Tibial nerve (tissue), 4 donors: ENCODE results near the gene EPS8. TPM values are rescaled to one million over a fixed set of nuclear protein-coding genes. Genes with fewer than 3 reads are reported as not detected.
A peak's percentile ranks its signal among the peaks of the same experiment; 100 is the strongest.

ENCODE experiments used
- DNase-seq, 2 donors: peaks; one replicate each; pipeline ENCODE4 v3.0.0-alpha.2; 2019; ENCODE audit warnings: low spot score in 2 of 2
- H3K27ac ChIP-seq, 4 donors: fragments of 200-600 bp; sonication (generic) in 3 of 4; one replicate each; pipeline ENCODE4 v1.5.1; 2017 to 2019; ENCODE audit warnings: mild to moderate bottlenecking in 1 of 4
- H3K27me3 ChIP-seq, 2 donors: fragments of 200-600 bp; sonication (generic) in 1 of 2; one replicate each; pipeline versions ENCODE4 v1.5.1 to v1.6.0; 2017 to 2019
- H3K36me3 ChIP-seq, 3 donors: fragments of 200-600 bp; sonication (generic); one replicate each; pipeline ENCODE4 v1.5.1; 2018 to 2019
- H3K4me1 ChIP-seq, 4 donors: fragments of 200-600 bp; sonication (generic) in 3 of 4; one replicate each; pipeline ENCODE4 v1.5.1; 2017 to 2019
- H3K4me3 ChIP-seq, 4 donors: fragments of 200-600 bp; sonication (generic) in 3 of 4; one replicate each; pipeline ENCODE4 v1.5.1; 2017 to 2019; ENCODE audit warnings: mild to moderate bottlenecking in 1 of 4, moderate library complexity in 1 of 4
- H3K9me3 ChIP-seq, 4 donors: fragments of 200-600 bp; sonication (generic) in 3 of 4; one replicate each; pipeline ENCODE4 v1.5.1; 2017 to 2019
- EP300 ChIP-seq, 2 donors: sonication (generic); formaldehyde crosslinking; IDR thresholded peaks; one replicate each; pipeline ENCODE4 v1.6.1; 2017; ENCODE audit warnings: antibody characterized with exemption in 2 of 2, mild to moderate bottlenecking in 1 of 2
- POLR2A ChIP-seq, 2 donors: fragments of 450-650 bp; IDR thresholded peaks; one replicate each; pipeline ENCODE4 v1.6.1; 2017; ENCODE audit warnings: antibody characterized with exemption in 2 of 2, mild to moderate bottlenecking in 2 of 2, moderate library complexity in 2 of 2
- WGBS, 2 donors: methylation state at CpG; one replicate each; pipeline ENCODE4 v1.1.5; 2018; 5-methylcytosine and 5-hydroxymethylcytosine counted together
- total RNA-seq, 4 donors: library from RNA; depleted of rRNA; stranded (reverse); fragments of >200 nt; gene quantifications; one replicate each; pipeline ENCODE4 v1.1.0, GENCODE V29; 2016
- TF ChIP-seq, protein P1 (sequence below), 5 experiments: fragments of 200-600 bp in 3 of 5; fragments of 450-650 bp in 2 of 5; sonication (generic) in 3 of 5; IDR thresholded peaks; one replicate each; pipeline ENCODE4 v1.5.1; 2016 to 2019; ENCODE audit warnings: antibody characterized with exemption in 5 of 5, mild to moderate bottlenecking in 3 of 5, moderate library complexity in 2 of 5

EPS8 gene
- total RNA-seq, 4 donors from 2014 or later: 153 to 215 (median 193) TPM

DNA sequence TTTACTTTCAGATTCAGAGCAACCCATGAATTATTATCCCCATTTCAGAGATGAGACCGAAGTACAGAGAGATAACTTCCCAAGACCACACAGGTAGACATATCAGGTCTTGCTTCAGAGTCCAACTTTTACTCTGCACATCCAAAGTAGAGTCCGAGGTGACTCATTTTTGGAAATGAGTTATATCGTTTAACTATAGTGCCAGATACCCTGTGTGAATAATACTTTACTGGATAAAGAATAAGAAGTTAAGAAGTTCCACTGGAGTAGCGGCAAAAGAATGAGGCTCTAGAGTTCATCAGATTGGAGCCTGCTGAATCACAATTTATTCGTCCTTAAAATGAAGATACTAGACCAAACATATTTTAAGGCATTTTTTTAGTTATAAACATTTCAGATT lies 124.7 kb downstream of the EPS8 start:
- 93 to 94% methylated on average over 5 of the region's 5 CpGs for WGBS, 2 donors
- TF ChIP-seq POLR2A (IDR thresholded peaks at IDR 0.05) (no peak), EP300 (IDR thresholded peaks at IDR 0.05) (no peak)
- TF ChIP-seq, protein P1, sequence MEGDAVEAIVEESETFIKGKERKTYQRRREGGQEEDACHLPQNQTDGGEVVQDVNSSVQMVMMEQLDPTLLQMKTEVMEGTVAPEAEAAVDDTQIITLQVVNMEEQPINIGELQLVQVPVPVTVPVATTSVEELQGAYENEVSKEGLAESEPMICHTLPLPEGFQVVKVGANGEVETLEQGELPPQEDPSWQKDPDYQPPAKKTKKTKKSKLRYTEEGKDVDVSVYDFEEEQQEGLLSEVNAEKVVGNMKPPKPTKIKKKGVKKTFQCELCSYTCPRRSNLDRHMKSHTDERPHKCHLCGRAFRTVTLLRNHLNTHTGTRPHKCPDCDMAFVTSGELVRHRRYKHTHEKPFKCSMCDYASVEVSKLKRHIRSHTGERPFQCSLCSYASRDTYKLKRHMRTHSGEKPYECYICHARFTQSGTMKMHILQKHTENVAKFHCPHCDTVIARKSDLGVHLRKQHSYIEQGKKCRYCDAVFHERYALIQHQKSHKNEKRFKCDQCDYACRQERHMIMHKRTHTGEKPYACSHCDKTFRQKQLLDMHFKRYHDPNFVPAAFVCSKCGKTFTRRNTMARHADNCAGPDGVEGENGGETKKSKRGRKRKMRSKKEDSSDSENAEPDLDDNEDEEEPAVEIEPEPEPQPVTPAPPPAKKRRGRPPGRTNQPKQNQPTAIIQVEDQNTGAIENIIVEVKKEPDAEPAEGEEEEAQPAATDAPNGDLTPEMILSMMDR (IDR thresholded peaks at IDR 0.05): no peak
- no peak for DNase-seq
- H3K27ac ChIP-seq: no peak overlapping the region
- peaks cover 0 to 41% (median 0%) of the 10 kb centered on the region in 3 donors for H3K36me3 ChIP-seq
- no peak overlapping the region for H3K4me3 ChIP-seq
- no peaks in the 10 kb centered on the region for H3K9me3 ChIP-seq
- no peaks in the 10 kb centered on the region for H3K27me3 ChIP-seq
- H3K4me1 ChIP-seq: peaks cover 0 to 10% (median 3%) of the 10 kb centered on the region in 4 donors

GRCh38 chr12:15662983-15663659 lies 126.1 kb downstream of the EPS8 start:
- TF ChIP-seq POLR2A (IDR thresholded peaks at IDR 0.05) (no peak), EP300 (IDR thresholded peaks at IDR 0.05) (no peak)
- H3K27me3 ChIP-seq: no peaks in the 10 kb centered on the region
- no peak overlapping the region for H3K27ac ChIP-seq
- H3K4me3 ChIP-seq: no peak overlapping the region
- H3K9me3 ChIP-seq: no peaks in the 10 kb centered on the region
- H3K36me3 ChIP-seq: peaks cover 0 to 55% (median 0%) of the 10 kb centered on the region in 3 donors
- no peaks in the 10 kb centered on the region for H3K4me1 ChIP-seq
- 83 to 88% methylated on average over 5 of the region's 5 CpGs for WGBS, 2 donors
- DNase-seq: no peak

DNA sequence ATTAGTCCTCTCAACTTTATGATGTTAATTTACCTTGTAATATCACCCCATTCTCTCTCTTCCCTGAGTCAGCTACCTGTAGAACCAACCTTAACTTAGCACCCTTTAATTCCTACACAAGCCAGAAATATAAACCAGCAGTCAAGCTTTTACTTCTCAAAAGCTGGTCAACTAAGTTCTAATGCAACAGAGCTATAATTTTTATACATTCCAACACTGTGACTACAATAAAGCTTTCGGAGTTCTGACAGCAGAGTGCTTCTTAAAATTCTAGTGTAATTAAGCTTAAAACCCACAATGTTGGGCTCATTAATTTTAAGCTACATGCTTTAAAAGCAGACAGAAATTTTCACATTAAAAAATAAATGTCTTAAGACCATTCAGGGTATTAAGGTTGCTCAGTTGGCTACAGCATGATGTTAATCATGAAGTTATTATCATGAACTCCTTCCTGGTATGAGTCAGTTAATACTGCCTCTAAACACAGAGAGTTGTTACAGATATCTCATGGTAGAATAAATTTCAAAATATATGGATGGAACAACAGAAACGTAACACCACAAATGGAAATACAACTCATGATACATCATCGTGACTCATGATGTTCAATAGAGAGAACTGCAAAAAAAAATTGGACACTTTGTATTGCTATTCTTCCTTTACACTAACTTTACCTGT lies 126.7 kb downstream of the EPS8 start:
- TF ChIP-seq, protein P1 (IDR thresholded peaks at IDR 0.05): no peak
- TF ChIP-seq EP300 (IDR thresholded peaks at IDR 0.05): no peak
- 89 to 92% methylated on average over 3 of the region's 3 CpGs for WGBS, 2 donors
- no peak overlapping the region for H3K4me3 ChIP-seq
- no peak overlapping the region for H3K27ac ChIP-seq
- H3K27me3 ChIP-seq: no peaks in the 10 kb centered on the region
- no peaks in the 10 kb centered on the region for H3K4me1 ChIP-seq
- H3K36me3 ChIP-seq: peaks cover 0 to 62% (median 0%) of the 10 kb centered on the region in 3 donors
- no peak for DNase-seq
- no peaks in the 10 kb centered on the region for H3K9me3 ChIP-seq

DNA sequence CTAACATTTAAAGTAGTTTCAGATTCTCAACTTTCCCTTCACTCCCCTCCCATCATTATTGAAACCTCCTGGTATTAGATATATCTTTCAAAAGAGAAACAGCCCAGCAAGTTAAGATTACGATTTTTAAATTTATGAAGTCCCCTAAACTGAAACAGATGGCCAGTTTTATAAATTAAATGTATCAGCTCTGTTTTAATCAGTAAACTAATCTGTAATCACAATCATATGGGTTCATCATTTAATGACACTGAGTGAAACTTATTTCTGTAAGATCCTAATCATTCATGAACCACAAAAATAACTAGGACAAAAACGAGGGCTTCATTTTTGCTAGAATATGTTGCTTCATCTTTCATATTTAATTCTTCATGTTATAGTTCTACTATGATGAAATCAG lies 137.8 kb downstream of the EPS8 start:
- H3K36me3 ChIP-seq: peaks cover 0 to 74% (median 2%) of the 10 kb centered on the region in 3 donors
- DNase-seq: no peak
- H3K27me3 ChIP-seq: no peaks in the 10 kb centered on the region
- no peak overlapping the region for H3K4me3 ChIP-seq
- H3K9me3 ChIP-seq: no peaks in the 10 kb centered on the region
- no peak for TF ChIP-seq EP300 (IDR thresholded peaks at IDR 0.05)
- TF ChIP-seq POLR2A (IDR thresholded peaks at IDR 0.05): no peak
- TF ChIP-seq, protein P1 (IDR thresholded peaks at IDR 0.05): no peak
- 70 to 80% methylated on average over 2 of the region's 2 CpGs for WGBS, 2 donors
- no peaks in the 10 kb centered on the region for H3K4me1 ChIP-seq
- no peak overlapping the region for H3K27ac ChIP-seq

DNA sequence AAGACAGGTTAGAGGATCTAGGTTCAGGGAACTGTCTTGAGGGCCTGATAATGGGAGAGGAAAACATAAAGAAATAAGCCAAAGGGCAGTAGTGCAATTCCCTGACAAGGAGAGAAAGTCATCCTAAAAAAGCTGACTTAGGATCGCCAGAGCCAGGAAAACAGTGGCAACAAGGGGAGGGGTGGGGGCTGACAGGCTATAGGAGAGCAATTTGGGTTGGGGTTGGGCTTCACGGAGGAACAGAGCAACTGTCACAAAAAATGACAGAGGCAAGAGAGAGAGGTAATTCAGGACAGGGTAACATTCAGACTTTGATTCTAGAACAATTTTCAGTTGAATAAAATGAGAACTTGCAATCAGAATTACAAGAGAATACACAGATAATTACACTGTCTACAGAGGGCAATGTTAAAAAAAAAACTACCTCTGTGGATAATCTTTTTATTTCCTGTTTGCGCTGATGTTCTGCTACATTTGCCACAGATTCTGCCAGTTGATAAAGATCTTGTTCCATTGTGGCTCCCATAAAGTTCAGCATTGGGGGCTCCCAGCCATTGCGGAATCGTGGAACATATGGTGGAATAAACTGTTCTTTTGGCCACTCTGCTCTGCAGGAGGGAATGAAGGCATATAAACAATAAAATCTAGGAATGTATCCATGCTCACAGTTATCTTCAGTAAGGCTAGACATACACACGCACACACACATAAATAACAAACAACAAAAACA lies 138.6 kb downstream of the EPS8 start:
- Histone ChIP-seq H3K27ac (peak overlapping the region in 1 of 4 donors; percentile 17), H3K4me1 (no peaks in the 10 kb centered on the region), H3K4me3 (no peak overlapping the region), H3K27me3 (no peaks in the 10 kb centered on the region), H3K9me3 (no peaks in the 10 kb centered on the region), H3K36me3 (peaks cover 0 to 66% (median 2%) of the 10 kb centered on the region in 3 donors)
- DNase-seq: no peak
- 73 to 78% methylated on average over 6 of the region's 6 CpGs for WGBS, 2 donors
- TF ChIP-seq EP300 (IDR thresholded peaks at IDR 0.05) (no peak), POLR2A (IDR thresholded peaks at IDR 0.05) (no peak)
- TF ChIP-seq, protein P1 (IDR thresholded peaks at IDR 0.05): no peak
